Neural crest cell (in vitro differentiated cells): Measurements from ENCODE around the gene CILP2. TPM values are rescaled to one million over a fixed set of nuclear protein-coding genes. Genes with fewer than 3 reads are reported as not detected.

Experiments
- DNase-seq: peaks from one replicate; pipeline ENCODE4 v3.0.0; 2021; ENCODE audit warnings: low read depth, mixed read lengths, low spot score
- H3K27ac Mint-ChIP-seq: one replicate; pipeline ENCODE4 v1.8.0; 2021; ENCODE audit warnings: mild to moderate bottlenecking, mixed read lengths; ENCODE audit not compliant: unreplicated experiment
- H3K27me3 Mint-ChIP-seq: 2 replicates; pipeline ENCODE4 v1.8.0; 2021; ENCODE audit warnings: low read depth, mild to moderate bottlenecking, mixed read lengths
- H3K36me3 Mint-ChIP-seq: 2 replicates; pipeline ENCODE4 v1.8.0; 2021; ENCODE audit warnings: low read depth, mild to moderate bottlenecking, mixed read lengths
- H3K4me1 Mint-ChIP-seq: 2 replicates; pipeline ENCODE4 v1.8.0; 2021; ENCODE audit warnings: mixed read lengths
- H3K4me3 Mint-ChIP-seq: one replicate; pipeline ENCODE4 v1.8.0; 2021; ENCODE audit warnings: mild to moderate bottlenecking, mixed read lengths
- H3K9me3 Mint-ChIP-seq: 2 replicates; pipeline ENCODE4 v1.8.0; 2021; ENCODE audit warnings: mixed read lengths
- total RNA-seq: library from RNA; stranded (reverse); gene quantifications from 2 replicates; pipeline ENCODE4 v1.2.1, GENCODE V29; 2021
- TF ChIP-seq, protein P1 (sequence below): fragments of 200-600 bp; sonication (generic); conservative IDR thresholded peaks from 2 replicates; pipeline ENCODE4 v1.5.0; 2021; ENCODE audit warnings: antibody characterized with exemption, mild to moderate bottlenecking

Gene CILP2
- total RNA-seq, 1 donor from 2014 or later, result 2.7 TPM

DNA sequence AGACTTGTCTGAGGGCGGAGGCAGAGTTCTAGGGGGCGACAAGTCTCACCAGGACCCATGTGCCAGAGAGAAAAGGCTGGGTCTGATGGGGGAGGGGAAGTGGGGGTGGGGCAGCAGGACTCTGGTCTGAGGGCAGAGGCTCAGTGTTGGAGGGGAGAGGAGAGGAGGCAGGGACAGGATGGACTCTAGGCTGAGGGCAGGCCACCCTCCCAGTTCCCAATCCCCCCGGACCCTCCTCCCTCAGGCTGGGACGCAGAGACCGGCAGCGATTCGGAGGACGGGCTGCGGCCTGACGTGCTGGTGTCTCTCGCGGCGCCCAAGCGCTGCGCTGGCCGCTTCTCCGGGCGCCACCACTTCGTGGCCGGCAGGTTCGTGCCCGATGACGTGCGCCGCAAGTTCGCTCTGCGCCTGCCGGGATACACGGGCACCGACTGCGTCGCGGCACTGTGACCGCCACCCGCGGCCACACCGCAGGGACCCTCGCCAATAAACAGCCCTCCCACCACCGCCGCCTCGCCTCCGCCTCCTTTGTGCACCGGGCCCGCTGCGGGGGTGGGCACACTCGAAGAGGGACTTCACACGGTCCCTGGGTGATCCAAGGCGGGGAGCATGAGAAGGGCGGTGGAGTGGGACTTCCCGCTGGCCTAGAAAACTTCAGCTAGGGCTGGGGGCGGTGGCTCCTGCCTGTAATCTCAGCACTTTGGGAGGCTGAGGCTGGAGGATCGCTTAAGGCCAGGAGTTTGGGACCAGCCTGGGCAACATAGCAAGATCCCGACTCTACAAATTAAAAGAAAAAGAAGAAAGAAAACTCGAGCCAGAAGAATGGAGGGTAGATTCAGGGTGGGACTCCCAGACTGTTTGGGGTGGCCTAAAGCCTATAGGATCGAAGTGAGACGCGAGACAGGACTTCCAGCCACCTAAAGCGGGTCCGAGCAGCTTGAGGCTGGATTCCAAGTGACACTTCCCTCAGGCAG is 703 bp upstream of the CILP2 start:
- H3K27me3 Mint-ChIP-seq, result peaks cover 23% of the 10 kb centered on the region
- no peak for DNase-seq
- H3K27ac Mint-ChIP-seq, result no peak overlapping the region
- TF ChIP-seq, protein P1, sequence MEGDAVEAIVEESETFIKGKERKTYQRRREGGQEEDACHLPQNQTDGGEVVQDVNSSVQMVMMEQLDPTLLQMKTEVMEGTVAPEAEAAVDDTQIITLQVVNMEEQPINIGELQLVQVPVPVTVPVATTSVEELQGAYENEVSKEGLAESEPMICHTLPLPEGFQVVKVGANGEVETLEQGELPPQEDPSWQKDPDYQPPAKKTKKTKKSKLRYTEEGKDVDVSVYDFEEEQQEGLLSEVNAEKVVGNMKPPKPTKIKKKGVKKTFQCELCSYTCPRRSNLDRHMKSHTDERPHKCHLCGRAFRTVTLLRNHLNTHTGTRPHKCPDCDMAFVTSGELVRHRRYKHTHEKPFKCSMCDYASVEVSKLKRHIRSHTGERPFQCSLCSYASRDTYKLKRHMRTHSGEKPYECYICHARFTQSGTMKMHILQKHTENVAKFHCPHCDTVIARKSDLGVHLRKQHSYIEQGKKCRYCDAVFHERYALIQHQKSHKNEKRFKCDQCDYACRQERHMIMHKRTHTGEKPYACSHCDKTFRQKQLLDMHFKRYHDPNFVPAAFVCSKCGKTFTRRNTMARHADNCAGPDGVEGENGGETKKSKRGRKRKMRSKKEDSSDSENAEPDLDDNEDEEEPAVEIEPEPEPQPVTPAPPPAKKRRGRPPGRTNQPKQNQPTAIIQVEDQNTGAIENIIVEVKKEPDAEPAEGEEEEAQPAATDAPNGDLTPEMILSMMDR, result no peak
- H3K9me3 Mint-ChIP-seq, result no peaks in the 10 kb centered on the region
- H3K4me3 Mint-ChIP-seq, result peak overlapping the region; percentile 82
- peaks cover 19% of the 10 kb centered on the region for H3K4me1 Mint-ChIP-seq
- peaks cover 5% of the 10 kb centered on the region for H3K36me3 Mint-ChIP-seq

DNA sequence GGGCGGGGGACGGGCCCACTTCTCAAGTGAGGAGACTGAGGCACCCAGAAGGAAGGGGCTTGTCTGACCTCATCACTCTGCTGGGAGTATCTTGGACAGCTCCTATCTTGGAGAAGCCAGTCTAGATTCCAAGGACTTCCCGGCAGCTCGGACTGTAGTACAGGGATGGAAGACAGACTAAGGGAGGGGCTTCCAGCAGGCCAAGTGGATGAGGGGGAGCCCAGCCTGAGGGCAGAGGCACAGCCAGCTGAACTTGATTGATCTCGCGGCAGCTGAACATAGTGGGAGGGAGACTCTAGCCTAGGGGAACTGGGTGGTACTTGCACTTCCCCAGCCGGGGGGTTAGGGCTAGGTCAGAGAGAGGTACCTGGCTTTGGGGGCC is 711 bp downstream of the CILP2 start:
- no peak for DNase-seq
- TF ChIP-seq, protein P1, result no peak
- H3K27me3 Mint-ChIP-seq, result peaks cover 21% of the 10 kb centered on the region
- no peak overlapping the region for H3K27ac Mint-ChIP-seq
- H3K9me3 Mint-ChIP-seq, result no peaks in the 10 kb centered on the region
- H3K36me3 Mint-ChIP-seq, result peaks cover 5% of the 10 kb centered on the region
- peak overlapping the region; percentile 62 for H3K4me3 Mint-ChIP-seq
- H3K4me1 Mint-ChIP-seq, result peaks cover 16% of the 10 kb centered on the region

DNA sequence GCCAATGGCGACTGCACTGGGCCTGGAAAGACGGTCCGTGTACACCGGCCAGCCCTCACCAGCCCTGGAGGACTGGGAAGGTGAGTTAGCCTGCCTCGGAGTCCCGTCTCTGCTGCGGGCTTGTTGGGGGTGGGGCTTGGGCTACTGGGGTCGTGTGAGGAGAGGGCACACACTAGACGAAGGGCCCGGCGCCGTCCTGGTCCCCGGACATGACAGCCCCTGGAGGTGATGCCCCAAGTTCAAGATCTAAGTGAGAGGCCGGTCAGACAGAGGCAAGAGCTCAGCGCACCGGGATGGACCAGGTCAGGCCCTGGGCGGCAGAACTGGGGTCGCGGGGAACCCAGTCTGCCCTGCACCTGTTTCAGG is 1.6 kb downstream of the CILP2 start:
- Mint-ChIP-seq H3K27me3 (peaks cover 19% of the 10 kb centered on the region), H3K27ac (no peak overlapping the region), H3K9me3 (no peaks in the 10 kb centered on the region), H3K36me3 (no peaks in the 10 kb centered on the region), H3K4me3 (no peak overlapping the region), H3K4me1 (peaks cover 10% of the 10 kb centered on the region)
- TF ChIP-seq, protein P1, result no peak
- no peak for DNase-seq

DNA sequence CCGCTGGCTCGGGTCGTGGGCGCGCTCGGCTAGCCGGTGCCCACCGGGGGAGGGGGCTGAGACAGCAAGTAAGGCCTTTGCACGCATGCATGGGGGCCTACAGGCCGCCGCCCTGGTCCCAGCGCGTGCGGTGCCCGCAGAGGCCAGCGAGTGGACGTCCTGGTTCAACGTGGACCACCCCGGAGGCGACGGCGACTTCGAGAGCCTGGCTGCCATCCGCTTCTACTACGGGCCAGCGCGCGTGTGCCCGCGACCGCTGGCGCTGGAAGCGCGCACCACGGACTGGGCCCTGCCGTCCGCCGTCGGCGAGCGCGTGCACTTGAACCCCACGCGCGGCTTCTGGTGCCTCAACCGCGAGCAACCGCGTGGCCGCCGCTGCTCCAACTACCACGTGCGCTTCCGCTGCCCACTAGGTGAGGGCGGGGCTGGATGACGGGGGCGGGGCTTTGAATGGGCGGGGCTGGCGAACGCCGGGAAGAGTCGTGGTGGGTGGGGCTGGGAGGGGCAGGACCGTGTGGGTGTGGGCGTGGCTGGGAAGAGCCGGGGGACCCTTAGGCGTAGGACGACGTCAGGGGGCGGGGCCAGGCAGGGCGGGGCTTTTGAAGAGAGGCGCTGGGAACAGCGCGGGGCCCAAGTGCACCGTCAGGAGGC is 2.1 kb downstream of the CILP2 start:
- no peak for DNase-seq
- Mint-ChIP-seq H3K4me1 (peaks cover 10% of the 10 kb centered on the region), H3K9me3 (no peaks in the 10 kb centered on the region), H3K27me3 (peaks cover 19% of the 10 kb centered on the region), H3K36me3 (no peaks in the 10 kb centered on the region), H3K4me3 (no peak overlapping the region), H3K27ac (no peak overlapping the region)
- TF ChIP-seq, protein P1, result no peak

DNA sequence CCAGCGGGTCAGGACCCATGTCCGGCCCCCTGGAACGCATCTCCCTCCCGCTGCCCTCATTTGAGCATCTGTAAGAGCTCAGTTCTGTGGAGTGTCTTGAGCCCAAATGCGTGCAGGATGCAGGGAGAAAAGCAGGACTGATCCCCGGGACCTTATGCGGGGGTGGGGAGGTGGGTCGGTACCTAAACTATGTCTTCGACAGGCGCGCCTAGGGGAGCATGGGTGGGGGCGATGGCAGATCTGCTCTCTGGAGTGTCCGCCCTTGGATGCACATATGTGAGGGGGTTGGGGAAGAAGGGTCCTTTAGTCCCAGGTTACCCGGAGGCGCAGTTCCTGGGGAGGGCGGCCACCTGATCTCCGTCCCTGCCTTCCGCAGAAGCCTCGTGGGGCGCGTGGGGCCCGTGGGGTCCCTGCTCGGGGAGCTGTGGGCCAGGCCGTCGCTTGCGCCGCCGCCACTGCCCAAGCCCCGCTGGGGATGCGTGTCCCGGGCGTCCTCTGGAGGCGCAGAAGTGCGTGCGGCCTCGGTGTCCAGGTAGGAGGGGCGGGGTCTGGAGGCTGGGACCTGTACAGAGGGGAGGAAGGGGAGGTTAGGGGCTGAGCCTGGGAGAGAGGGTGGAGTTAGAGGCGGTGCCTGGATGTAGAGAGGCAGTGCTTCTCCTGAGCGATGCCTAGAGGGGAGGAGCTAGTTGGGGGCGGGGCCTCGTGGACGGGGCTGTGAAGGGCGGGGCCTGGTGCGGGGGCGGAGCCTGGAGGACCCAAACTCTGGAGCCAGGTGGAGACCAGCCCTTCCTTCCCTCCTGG is 2.9 kb downstream of the CILP2 start:
- peaks cover 10% of the 10 kb centered on the region for H3K4me1 Mint-ChIP-seq
- H3K4me3 Mint-ChIP-seq, result no peak overlapping the region
- TF ChIP-seq, protein P1, result no peak
- H3K27ac Mint-ChIP-seq, result no peak overlapping the region
- peaks cover 19% of the 10 kb centered on the region for H3K27me3 Mint-ChIP-seq
- H3K9me3 Mint-ChIP-seq, result no peaks in the 10 kb centered on the region
- DNase-seq, result no peak
- no peaks in the 10 kb centered on the region for H3K36me3 Mint-ChIP-seq
